ENCODE results near the gene KRTAP5-8. TPM values are rescaled to one million over a fixed set of nuclear protein-coding genes. Genes with fewer than 3 reads are reported as not detected.
"Not testable (repeated sequence)": the region's sequence is repeated elsewhere in the genome, so short reads cannot be mapped to it uniquely, and the experiment has no call there.

Gene KRTAP5-8
- polyA plus RNA-seq, 12 donors: 0.16 TPM; not detected in 11

- DNase-seq: not testable (repeated sequence)
Observed at GRCh38 chr11:71571101-71571850, 33.5 kb downstream of the KRTAP5-8 start.

DNA sequence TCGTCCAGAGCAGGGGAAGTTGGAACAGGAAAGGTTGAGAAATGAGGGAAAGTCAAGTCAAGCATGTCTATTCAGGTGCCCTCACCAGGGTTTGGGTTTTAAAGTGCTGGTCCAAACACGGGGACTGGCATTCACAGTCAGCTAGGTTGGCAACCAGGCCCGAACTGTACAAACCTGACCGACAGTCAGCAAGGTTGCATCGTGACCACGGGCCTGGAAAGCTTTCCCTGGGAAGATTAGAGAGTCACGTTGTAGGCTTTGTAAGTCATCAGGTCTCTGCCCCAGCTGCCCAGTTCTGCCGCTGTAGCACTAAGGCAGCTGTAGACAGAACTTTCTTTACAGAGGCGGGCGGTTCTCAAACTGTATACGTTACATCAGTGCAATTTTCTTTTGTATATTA, 35.0 kb downstream of the KRTAP5-8 start:
- DNase-seq: no peak

GRCh38 chr11:71574418-71574817, 36.6 kb downstream of the KRTAP5-8 start:
- DNase-seq: no peak

- DNase-seq: no peak
Observed at GRCh38 chr11:71575723-71576424, 38.0 kb downstream of the KRTAP5-8 start.

- DNase-seq: not testable (repeated sequence)
Observed at GRCh38 chr11:71576688-71577465, 39.1 kb downstream of the KRTAP5-8 start.

DNA sequence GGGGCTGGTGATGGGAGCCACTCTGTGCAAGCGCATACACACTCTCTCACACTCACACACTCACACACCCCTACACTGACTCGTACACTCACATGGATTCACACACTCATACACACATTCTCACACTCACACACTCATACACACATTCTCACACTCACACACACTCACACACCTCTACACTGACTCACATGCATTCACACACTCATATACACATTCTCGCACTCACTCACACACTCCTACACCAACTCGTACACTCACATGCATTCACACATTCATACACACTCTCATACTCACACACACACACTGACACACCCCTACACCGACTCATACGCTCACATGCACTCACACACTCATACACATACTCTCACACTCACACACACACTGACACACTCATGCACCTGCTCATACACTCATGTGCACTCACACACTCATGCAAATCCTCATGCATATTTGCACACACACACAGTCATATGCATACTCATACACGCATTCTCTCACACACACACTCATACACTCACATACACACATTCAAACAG, 39.7 kb downstream of the KRTAP5-8 start:
- no peak for DNase-seq

DNA sequence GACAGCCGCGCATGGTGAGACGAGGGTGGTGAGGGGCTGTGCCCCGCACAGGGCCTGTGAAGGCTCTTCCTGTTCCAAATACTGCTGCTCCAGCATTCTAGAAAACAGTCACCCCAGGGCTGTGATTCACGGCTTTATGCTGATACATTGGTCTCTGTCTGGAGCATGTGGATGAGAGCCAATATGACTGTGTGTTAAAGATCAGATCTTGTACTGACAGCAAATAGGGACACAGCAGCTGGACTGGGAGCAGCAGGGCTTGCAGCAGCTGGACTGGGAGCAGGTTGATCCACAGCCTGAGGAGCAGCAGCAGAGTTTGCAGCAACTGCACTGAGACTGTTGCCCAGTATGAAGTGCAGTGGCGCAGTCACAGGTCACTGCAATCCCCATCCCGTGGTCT, 41.7 kb downstream of the KRTAP5-8 start:
- not testable (repeated sequence) for DNase-seq

DNA sequence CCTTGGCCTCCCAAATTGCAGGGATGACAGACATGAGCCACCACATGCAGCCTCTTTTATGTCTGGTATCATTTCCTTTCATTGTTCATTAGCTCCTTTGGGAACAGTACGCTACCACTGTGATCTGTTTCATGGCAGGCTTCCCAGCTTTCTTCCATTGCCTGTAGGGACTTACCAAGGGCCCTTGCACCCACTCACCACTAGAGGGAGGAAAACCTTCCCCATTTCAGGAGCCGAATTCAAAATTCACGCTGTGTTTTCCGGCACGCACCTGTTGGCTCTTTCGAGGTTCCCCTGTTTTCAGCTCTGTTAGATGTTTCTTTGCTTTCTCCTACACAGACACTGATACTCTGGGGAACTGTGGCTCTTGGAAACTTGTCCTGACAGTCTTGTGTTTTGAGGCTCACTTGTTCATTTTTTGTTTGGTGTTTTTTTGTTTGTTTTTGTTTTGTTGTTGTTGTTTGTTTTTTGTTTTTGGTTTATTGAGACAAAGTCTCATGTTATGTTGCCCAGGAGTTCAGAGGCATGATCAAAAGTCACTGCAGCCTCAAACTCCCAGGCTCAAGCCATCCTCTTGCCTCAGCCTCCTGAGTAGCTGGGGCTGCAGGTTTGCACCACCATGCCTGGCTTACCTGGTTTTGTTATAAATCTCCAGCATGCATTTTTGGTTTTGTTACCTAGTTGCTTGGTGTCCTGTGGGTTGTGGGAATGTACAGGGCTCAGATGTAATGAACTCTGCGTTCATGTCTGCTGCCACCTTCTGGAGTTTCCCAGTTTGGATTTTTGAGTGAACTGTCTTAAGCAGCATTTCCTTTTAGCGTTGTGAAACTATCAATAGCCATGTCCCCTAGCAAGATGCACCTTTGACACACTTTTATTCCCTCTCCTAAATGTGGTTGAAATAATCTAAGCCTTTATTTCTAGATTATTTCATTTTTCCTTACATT, 42.5 kb downstream of the KRTAP5-8 start:
- DNase-seq: peak; percentile 31

DNA sequence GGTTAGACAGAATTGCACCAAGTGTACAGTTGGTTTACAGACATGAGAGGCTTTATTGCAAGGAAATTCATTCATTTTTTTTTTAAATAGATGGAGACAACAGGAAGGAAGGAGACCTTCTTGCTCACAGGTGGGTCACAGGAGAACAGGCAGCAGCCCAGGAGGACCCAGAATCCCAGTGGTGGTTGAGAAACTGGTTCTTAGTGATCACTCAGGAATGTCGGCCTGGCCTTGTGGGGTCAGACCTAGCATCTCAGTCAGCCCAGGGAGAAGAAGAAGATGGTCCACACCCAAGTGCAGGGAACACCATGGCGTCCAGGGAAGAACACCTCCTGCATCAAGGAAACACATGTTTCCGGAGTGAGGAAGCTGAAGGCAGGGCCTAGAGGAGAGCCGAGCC, 44.0 kb downstream of the KRTAP5-8 start:
- DNase-seq: no peak

DNA sequence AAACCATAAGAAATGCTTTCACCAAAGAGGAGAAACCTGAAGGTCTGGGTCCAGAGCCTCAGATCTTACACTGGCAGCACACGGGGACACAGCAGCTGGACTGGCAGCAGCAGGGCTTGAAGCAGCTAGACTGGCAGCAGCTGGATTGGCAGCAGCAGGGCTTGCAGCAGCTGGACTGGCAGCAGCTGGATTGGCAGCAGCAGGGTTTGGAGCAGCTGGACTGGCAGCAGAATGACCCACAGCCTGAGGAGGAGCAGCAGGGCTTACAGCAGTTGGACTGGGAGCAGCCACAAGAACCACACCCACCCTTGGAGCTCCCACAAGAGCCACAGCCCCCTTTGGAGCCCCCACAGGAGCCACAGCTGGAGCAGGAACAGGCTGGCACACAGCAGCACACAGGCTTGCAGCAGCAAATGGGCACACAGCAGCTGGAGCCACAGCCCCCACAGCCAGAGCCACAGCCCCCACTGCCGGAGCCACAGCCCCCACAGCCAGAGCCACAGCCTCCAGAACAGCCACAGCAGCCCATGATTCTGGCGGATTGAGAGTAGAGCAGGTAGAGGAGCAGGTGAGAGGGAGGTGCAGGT, 44.6 kb downstream of the KRTAP5-8 start, which contains the start of gene KRTAP5-11:
Gene KRTAP5-11 (minus strand): TSS at position 567 of the 587 bp plus-strand sequence. CDS start 38 bp downstream, at position 529.
- no peak for DNase-seq

DNA sequence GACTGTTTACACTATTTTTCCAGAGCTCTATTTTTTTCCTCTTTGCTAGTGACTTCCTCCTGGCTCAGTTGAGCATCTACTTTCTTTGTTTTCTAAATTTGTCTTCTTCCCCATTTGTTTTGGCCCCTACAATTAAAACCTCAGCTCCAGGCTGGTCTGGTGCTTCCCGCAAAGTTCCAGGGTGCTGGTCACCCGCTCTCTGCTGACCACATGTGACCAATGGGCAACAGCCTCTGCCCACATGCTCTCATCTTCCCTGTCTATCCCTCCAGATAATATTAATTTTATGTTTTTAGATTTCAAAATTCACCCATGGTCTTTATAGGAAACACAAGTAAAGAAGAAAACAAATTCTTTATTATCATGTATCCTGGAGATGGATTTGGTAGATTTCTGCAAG, 45.1 kb downstream of the KRTAP5-8 start:
- not testable (repeated sequence) for DNase-seq

DNA sequence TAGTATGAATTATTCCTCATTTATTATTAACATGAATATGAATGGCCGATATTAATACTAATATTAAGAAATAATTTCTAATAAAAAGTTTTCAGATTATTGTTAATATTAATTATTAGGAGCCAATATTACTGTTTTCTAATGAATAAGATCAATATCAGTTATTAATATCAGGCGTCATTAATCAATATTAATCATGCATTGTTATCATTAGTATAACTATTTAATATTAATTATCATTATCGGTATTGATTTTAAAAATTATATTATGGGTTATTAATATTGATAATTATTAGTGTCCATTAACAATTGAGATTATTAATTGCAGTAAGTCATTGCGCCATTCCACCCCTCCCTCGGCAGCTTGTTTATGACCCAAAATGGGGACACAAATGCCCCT, 47.8 kb downstream of the KRTAP5-8 start:
- not testable (repeated sequence) for DNase-seq

DNA sequence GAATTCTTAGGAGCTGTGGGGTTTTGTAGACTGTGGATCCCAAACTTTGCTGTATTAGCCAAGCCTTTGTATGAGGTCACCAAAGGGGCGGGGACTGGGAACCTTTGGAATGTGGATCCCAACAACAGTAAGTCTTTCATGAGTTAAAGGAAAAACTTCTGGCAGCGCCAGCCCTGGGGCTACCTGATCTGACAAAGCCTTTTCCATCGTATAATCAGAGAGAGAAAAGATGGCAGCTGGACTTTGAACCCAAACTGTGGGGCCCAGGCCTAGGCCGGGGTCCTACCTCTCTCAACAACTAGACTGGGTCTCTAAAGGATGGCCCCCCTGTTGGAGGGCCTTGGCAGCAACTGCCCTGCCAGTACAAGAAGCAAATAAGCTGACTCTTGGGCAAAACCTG, 50.5 kb downstream of the KRTAP5-8 start:
- DNase-seq: not testable (repeated sequence)

Other genes with a start within 250 kb of the KRTAP5-8 start
- 10 to 100 TPM in 9 of 12 donors, 1 to 10 TPM in 2, not detected in 1; 9.5 to 36.8 (median 12.8) TPM for gene DHCR7, start 89.6 kb upstream of the KRTAP5-8 start, polyA plus RNA-seq (ENCODE audit: insufficient read length in 12 of 12)
- gene NADSYN1, start 84.8 kb upstream of the KRTAP5-8 start, polyA plus RNA-seq (ENCODE audit: insufficient read length in 12 of 12): 10 to 100 TPM in 11 of 12 donors, not detected in 1; 16.0 to 63.6 (median 23.0) TPM
- under 1 TPM in 3 of 12 donors, not detected in 9; 0.12 to 0.19 (median 0.19) TPM for gene KRTAP5-7, start 10.8 kb upstream of the KRTAP5-8 start, polyA plus RNA-seq (ENCODE audit: insufficient read length in 12 of 12)
- under 1 TPM in 3 of 12 donors, not detected in 9; 0.19 to 0.34 (median 0.19) TPM for gene KRTAP5-9, start 10.4 kb downstream of the KRTAP5-8 start, polyA plus RNA-seq (ENCODE audit: insufficient read length in 12 of 12)
- gene KRTAP5-10, start 27.5 kb downstream of the KRTAP5-8 start, polyA plus RNA-seq (ENCODE audit: insufficient read length in 12 of 12): not detected
- not detected for gene KRTAP5-11, start 44.9 kb downstream of the KRTAP5-8 start, polyA plus RNA-seq (ENCODE audit: insufficient read length in 12 of 12)

Data from muscle of arm (tissue), 12 donors.